Measurements from ENCODE around the gene STAB2. TPM values are rescaled to one million over a fixed set of nuclear protein-coding genes. Genes with fewer than 3 reads are reported as not detected.
"Not testable (repeated sequence)": the region's sequence is repeated elsewhere in the genome, so short reads cannot be mapped to it uniquely, and the experiment has no call there.

Gene STAB2
- total and polyA plus RNA-seq, 2 of the 4 experiments (the other 2 are of a cell fraction): not detected

GRCh38 chr12:103809154-103809553 lies 222.1 kb downstream of the STAB2 start:
- Histone ChIP-seq H3K79me1 (ENCODE audit: low read depth in 1 of 2, low read length in 2 of 2) (peaks cover 42 to 71% of the 10 kb centered on the region in 2 experiments), H2AK9ac (replicated peaks; ENCODE audit: low read depth, low read length, poor library complexity) (no peak overlapping the region), H3K56ac (ENCODE audit: extremely low read depth, insufficient read depth, low read length) (no peak overlapping the region), H2BK120ac (ENCODE audit: low read depth, low read length) (no peak overlapping the region), H3K9me3 (ENCODE audit: control insufficient read depth, insufficient read depth, low read length) (no peaks in the 10 kb centered on the region), H3K9me1 (ENCODE audit: insufficient read depth, low read length) (peaks cover 21% of the 10 kb centered on the region), H2AK5ac (ENCODE audit: low read depth, low read length) (no peak overlapping the region), H4K8ac (ENCODE audit: low read depth in 2 of 2, low read length in 2 of 2) (no peak overlapping the region), H2BK15ac (ENCODE audit: low read depth, low read length) (no peak overlapping the region), H3K4ac (ENCODE audit: low read depth, low read length) (no peak overlapping the region), H3K4me3 (ENCODE audit: insufficient read depth, low read depth, low read length) (no peak overlapping the region), H3K23ac (ENCODE audit: low read depth, low read length) (no peak overlapping the region), H3K4me1 (ENCODE audit: control insufficient read depth, insufficient read depth, low read length) (peaks cover 12% of the 10 kb centered on the region), H3K27ac (ENCODE audit: insufficient read depth, low read length) (no peak overlapping the region), H3K9ac (ENCODE audit: low read depth, low read length) (no peak overlapping the region), H4K5ac (ENCODE audit: low read depth, low read length) (no peak overlapping the region), H3K14ac (replicated peaks; ENCODE audit: low read depth, low read length) (no peak overlapping the region), H4K20me1 (ENCODE audit: insufficient read depth, low read length) (peaks cover 6% of the 10 kb centered on the region; the same call in 1 of the 2 replicates), H3K4me2 (ENCODE audit: low read depth, low read length) (no peak overlapping the region), H2BK20ac (ENCODE audit: low read depth, low read length) (no peak overlapping the region), H3K36me3 (ENCODE audit: control insufficient read depth, insufficient read depth, low read length) (peaks cover 6% of the 10 kb centered on the region), H4K91ac (ENCODE audit: insufficient read depth, low read depth, low read length) (no peak overlapping the region), H3K27me3 (ENCODE audit: control insufficient read depth, insufficient read depth, low read length) (no peaks in the 10 kb centered on the region), H2BK5ac (ENCODE audit: low read depth, low read length, poor library complexity, severe bottlenecking) (no peak overlapping the region), H3K18ac (ENCODE audit: low read depth, low read length) (no peak overlapping the region), H2AFZ (replicated peaks; ENCODE audit: low read length, poor library complexity) (no peak overlapping the region)
- ChIA-PET CTCF (no interaction called here), POLR2A (ENCODE audit: unreplicated experiment) (no interaction called here)
- WGBS, 2 experiments (ENCODE audit: extremely low coverage in 2 of 2, insufficient read length in 1 of 2): no CpG with 5 or more reads among the region's 4 CpGs
- intact Hi-C loops (cut with micrococcal nuclease) (loop anchor here (5.0 kb wide), 1 partner anchor 33 kb away; the partner anchor contains the start of gene NT5DC3), in situ Hi-C loops (cut with MboI; ENCODE audit: low sequenced_read_pairs) (no loop called here), dilution Hi-C loops (cut with HindIII; ENCODE audit: low sequenced_read_pairs, unreplicated experiment) (no loop called here)
- DNase-seq: no peak
- ATAC-seq (ENCODE audit: low read depth): no peak
- TF ChIP-seq RCOR1 (IDR thresholded peaks at IDR 0.05; ENCODE audit: insufficient replicate concordance, low read length): no peak
- no peak for TF ChIP-seq MAFK (IDR thresholded peaks at IDR 0.05; ENCODE audit: low read depth, low read length)
- no peak for TF ChIP-seq SMC3 (IDR thresholded peaks at IDR 0.05; ENCODE audit: low read depth, low read length)
- no peak for TF ChIP-seq RFX5 (IDR thresholded peaks at IDR 0.05; ENCODE audit: low read depth, low read length)
- TF ChIP-seq FOS (IDR thresholded peaks at IDR 0.05; ENCODE audit: low read depth, low read length): no peak
- BruUV-seq (replicated peaks): no TSS peak

- H4K20me1 ChIP-seq (ENCODE audit: insufficient read depth, low read length); H3K27me3 ChIP-seq (ENCODE audit: control insufficient read depth, insufficient read depth, low read length); ATAC-seq (ENCODE audit: low read depth); H3K23ac ChIP-seq (ENCODE audit: low read depth, low read length); in situ Hi-C loops (cut with MboI; ENCODE audit: low sequenced_read_pairs); H2BK5ac ChIP-seq (ENCODE audit: low read depth, low read length, poor library complexity, severe bottlenecking); H3K4me3 ChIP-seq (ENCODE audit: insufficient read depth, low read depth, low read length); CTCF ChIA-PET; H3K14ac ChIP-seq (replicated peaks; ENCODE audit: low read depth, low read length); H3K36me3 ChIP-seq (ENCODE audit: control insufficient read depth, insufficient read depth, low read length); H2AK5ac ChIP-seq (ENCODE audit: low read depth, low read length); H2BK120ac ChIP-seq (ENCODE audit: low read depth, low read length); H2AK9ac ChIP-seq (replicated peaks; ENCODE audit: low read depth, low read length, poor library complexity); H4K8ac ChIP-seq (ENCODE audit: low read depth in 2 of 2, low read length in 2 of 2); H3K18ac ChIP-seq (ENCODE audit: low read depth, low read length); H4K5ac ChIP-seq (ENCODE audit: low read depth, low read length); H3K9me3 ChIP-seq (ENCODE audit: control insufficient read depth, insufficient read depth, low read length); dilution Hi-C loops (cut with HindIII; ENCODE audit: low sequenced_read_pairs, unreplicated experiment); H3K56ac ChIP-seq (ENCODE audit: extremely low read depth, insufficient read depth, low read length); H2BK20ac ChIP-seq (ENCODE audit: low read depth, low read length); H2AFZ ChIP-seq (replicated peaks; ENCODE audit: low read length, poor library complexity); H3K4ac ChIP-seq (ENCODE audit: low read depth, low read length); H3K4me2 ChIP-seq (ENCODE audit: low read depth, low read length); POLR2A ChIA-PET (ENCODE audit: unreplicated experiment); DNase-seq; H3K27ac ChIP-seq (ENCODE audit: insufficient read depth, low read length); H4K91ac ChIP-seq (ENCODE audit: insufficient read depth, low read depth, low read length); H2BK15ac ChIP-seq (ENCODE audit: low read depth, low read length); H3K9ac ChIP-seq (ENCODE audit: low read depth, low read length); BruUV-seq (replicated peaks): not testable (repeated sequence)
- intact Hi-C loops (cut with micrococcal nuclease): loop anchor here (5.0 kb wide), 1 partner anchor 33 kb away; the partner anchor contains the start of gene NT5DC3
- Histone ChIP-seq H3K9me1 (ENCODE audit: insufficient read depth, low read length) (peaks cover 22% of the 10 kb centered on the region), H3K4me1 (ENCODE audit: control insufficient read depth, insufficient read depth, low read length) (peaks cover 10% of the 10 kb centered on the region), H3K79me1 (ENCODE audit: low read depth in 1 of 2, low read length in 2 of 2) (peaks cover 41 to 74% of the 10 kb centered on the region in 2 experiments)
- 100% methylated on average over 1 of the region's 7 CpGs; no CpG with 5 or more reads in 1 of the 2 experiments for WGBS, 2 experiments (ENCODE audit: extremely low coverage in 2 of 2, insufficient read length in 1 of 2)
Measured at GRCh38 chr12:103809639-103810038, 222.6 kb downstream of the STAB2 start.
